ENCODE data around the gene ADGRG7.

The ADGRG7 gene

GRCh38 chr3:100720426-100720825 lies 111.0 kb downstream of the ADGRG7 start:
- H3K4me3 ChIP-seq (ENCODE audit: low read length) = no peak overlapping the region
- TF ChIP-seq CTCF (conservative IDR thresholded peaks at IDR 0.05; ENCODE audit: low read length) = no peak
- no peak for DNase-seq (ENCODE audit: low read depth)

GRCh38 chr3:100725935-100726513 lies 116.6 kb downstream of the ADGRG7 start:
- H3K4me3 ChIP-seq (ENCODE audit: low read length) = no peak overlapping the region
- TF ChIP-seq CTCF (conservative IDR thresholded peaks at IDR 0.05; ENCODE audit: low read length) = no peak
- no peak for DNase-seq (ENCODE audit: low read depth)

- DNase-seq (ENCODE audit: low read depth) = no peak
- H3K4me3 ChIP-seq (ENCODE audit: low read length) = no peak overlapping the region
- TF ChIP-seq CTCF (conservative IDR thresholded peaks at IDR 0.05; ENCODE audit: low read length) = no peak
These were observed 117.3 kb downstream of the ADGRG7 start for GRCh38 chr3:100726706-100727105.

GRCh38 chr3:100730524-100730923 lies 121.1 kb downstream of the ADGRG7 start:
- no peak for TF ChIP-seq CTCF (conservative IDR thresholded peaks at IDR 0.05; ENCODE audit: low read length)
- H3K4me3 ChIP-seq (ENCODE audit: low read length) = no peak overlapping the region
- DNase-seq (ENCODE audit: low read depth) = no peak

GRCh38 chr3:100732435-100732834 lies 123.0 kb downstream of the ADGRG7 start:
- no peak for TF ChIP-seq CTCF (conservative IDR thresholded peaks at IDR 0.05; ENCODE audit: low read length)
- DNase-seq (ENCODE audit: low read depth) = no peak
- no peak overlapping the region for H3K4me3 ChIP-seq (ENCODE audit: low read length)

- peak; percentile 53 for TF ChIP-seq CTCF (conservative IDR thresholded peaks at IDR 0.05; ENCODE audit: low read length)
- no peak overlapping the region for H3K4me3 ChIP-seq (ENCODE audit: low read length)
- peak; percentile 37 for DNase-seq (ENCODE audit: low read depth)
These were observed 127.9 kb downstream of the ADGRG7 start for GRCh38 chr3:100737334-100737733.

- no peak for TF ChIP-seq CTCF (conservative IDR thresholded peaks at IDR 0.05; ENCODE audit: low read length)
- H3K4me3 ChIP-seq (ENCODE audit: low read length) = no peak overlapping the region
- DNase-seq (ENCODE audit: low read depth) = no peak
These were observed 130.8 kb downstream of the ADGRG7 start for GRCh38 chr3:100740207-100740606.
